Measurements from ENCODE around the gene NT5C2. TPM values are rescaled to one million over a fixed set of nuclear protein-coding genes. Genes with fewer than 3 reads are reported as not detected.

The NT5C2 gene
- total and polyA plus RNA-seq, 2 of the 8 experiments (the other 6 are each of a cell fraction or from before 2014, with no cell fraction given): 35.2 to 106 TPM

GRCh38 chr10:103155471-103156085, 37.5 kb downstream of the NT5C2 start:
- Histone ChIP-seq H4K8ac (ENCODE audit: extremely low read depth, insufficient read depth, low read length) (no peak overlapping the region), H2BK120ac (replicated peaks; ENCODE audit: low read depth, low read length) (no peak overlapping the region), H3K18ac (ENCODE audit: extremely low read depth, low read length) (no peak overlapping the region), H3K23ac (ENCODE audit: insufficient read length) (no peak overlapping the region), H2BK15ac (ENCODE audit: low read length) (no peak overlapping the region), H4K20me1 (replicated peaks in 1 of 2; ENCODE audit: control insufficient read depth in 1 of 2, insufficient read depth in 2 of 2, low read length in 2 of 2) (no peaks in the 10 kb centered on the region), H2AK5ac (ENCODE audit: low read depth, low read length) (no peak overlapping the region), H3K79me2 (ENCODE audit: control insufficient read depth in 1 of 2, insufficient read depth in 2 of 2, low read length in 2 of 2) (peaks cover 0 to 4% of the 10 kb centered on the region in 2 experiments; a peak in 2 of 4 replicates), H3K9me3 (ENCODE audit: insufficient read depth in 2 of 2, low read depth in 1 of 2, low read length in 1 of 2) (no peaks in the 10 kb centered on the region), H3K36me3 (ENCODE audit: control insufficient read depth in 2 of 4, insufficient read depth in 4 of 4, low read length in 3 of 4) (no peaks in the 10 kb centered on the region; a peak in 1 of 8 replicates), H4K91ac (replicated peaks; ENCODE audit: insufficient read length, low read length) (no peak overlapping the region), H3K27me3 (replicated peaks in 1 of 4; ENCODE audit: control insufficient read depth in 3 of 4, extremely low read depth in 1 of 4, insufficient read depth in 3 of 4, low read length in 3 of 4) (no peaks in the 10 kb centered on the region), H3K4me2 (ENCODE audit: insufficient read depth in 1 of 2, low read depth in 2 of 2, low read length in 2 of 2) (no peak overlapping the region), H4K5ac (ENCODE audit: insufficient read length, low read depth, low read length) (no peak overlapping the region), H3K23me2 (ENCODE audit: low read depth, low read length) (peaks cover 1% of the 10 kb centered on the region; the same call in 1 of the 2 replicates), H2AFZ (ENCODE audit: low read length) (no peak overlapping the region), H3K79me1 (ENCODE audit: low read depth, low read length) (peaks cover 2% of the 10 kb centered on the region; the same call in 1 of the 2 replicates), H3K4me1 (replicated peaks in 1 of 4; ENCODE audit: control insufficient read depth in 3 of 4, insufficient read depth in 4 of 4, low read length in 3 of 4) (peaks cover 0 to 4% (median 3%) of the 10 kb centered on the region in 4 experiments; a peak in 2 of 7 replicates), H3K9ac (replicated peaks in 1 of 4; ENCODE audit: extremely low read depth in 1 of 4, low read depth in 3 of 4, low read length in 3 of 4) (no peak overlapping the region), H3K27ac (ENCODE audit: low read depth, low read length) (no peak overlapping the region), H3K14ac (ENCODE audit: insufficient read length) (no peak overlapping the region), H2BK5ac (ENCODE audit: low read depth, low read length) (no peak overlapping the region), H2BK20ac (ENCODE audit: low read length) (no peak overlapping the region), H3K56ac (replicated peaks; ENCODE audit: insufficient read length, low read depth, low read length) (no peak overlapping the region), H2BK12ac (ENCODE audit: low read depth, low read length) (no peak overlapping the region), H3K4me3 (ENCODE audit: extremely low read depth in 1 of 4, insufficient read depth in 2 of 4, low read depth in 3 of 4, low read length in 4 of 4) (no peak overlapping the region), H3K4ac (replicated peaks; ENCODE audit: insufficient read length, low read depth, low read length) (no peak overlapping the region)
- ChIA-PET CTCF (ENCODE audit: partially characterized antibody) (interaction anchor here (0.6 to 2.4 kb wide), 5 partner anchors 11 to 1240 kb away, joined by 3 to 9 read pairs (median 5); no protein-coding TSS in a partner anchor), POLR2A (ENCODE audit: partially characterized antibody) (interaction anchor here (1.0 to 1.1 kb wide), 2 partner anchors 15 to 30 kb away, joined by 3 to 4 read pairs; no protein-coding TSS in a partner anchor)
- TF ChIP-seq ATF3 (IDR thresholded peaks at IDR 0.05; ENCODE audit: insufficient read depth, low read depth, low read length) (no peak), POU5F1 (IDR thresholded peaks at IDR 0.05; ENCODE audit: low read depth, low read length) (no peak), BACH1 (IDR thresholded peaks at IDR 0.05; ENCODE audit: low read length) (no peak), TBP (IDR thresholded peaks at IDR 0.05; ENCODE audit: low read depth, low read length) (no peak), RAD21 (IDR thresholded peaks at IDR 0.05 in 1 of 2, conservative IDR thresholded peaks at IDR 0.05 in 1 of 2; ENCODE audit: low read depth in 2 of 2, low read length in 2 of 2) (no peak), SRF (IDR thresholded peaks at IDR 0.05; ENCODE audit: low read depth, low read length) (no peak), NRF1 (IDR thresholded peaks at IDR 0.05; ENCODE audit: low read depth, low read length) (no peak), CBX5 (IDR thresholded peaks at IDR 0.05; ENCODE audit: low read depth, low read length) (no peak), KDM4A (IDR thresholded peaks at IDR 0.05; ENCODE audit: low read depth, low read length, severe bottlenecking) (no peak)
- 93% methylated on average over 4 of the region's 4 CpGs; no CpG with 5 or more reads in 1 of the 2 experiments for whole genome bisulfite sequencing, 2 experiments (ENCODE audit: extremely low coverage in 1 of 2, insufficient coverage in 1 of 2, insufficient read length in 1 of 2, insufficient replicate concordance in 2 of 2, low coverage in 1 of 2, low lambda C conversion rate in 2 of 2, missing lambda C conversion rate in 1 of 2)
- DNase-seq (ENCODE audit: low read depth in 1 of 2, low spot score in 2 of 2): peak in 1 of 2 experiments; percentile 36
- FAIRE-seq: no peak
